Body of pancreas (tissue), 4 donors: ENCODE data around the gene CD274. TPM values are rescaled to one million over a fixed set of nuclear protein-coding genes. Genes with fewer than 3 reads are reported as not detected.

Experiments used
- ATAC-seq: fragments of 150-250 bp; one replicate; pipeline ENCODE4 v1.9.1; 2016
- DNase-seq, 4 donors: peaks; one replicate each; pipeline ENCODE4 v3.0.0-alpha.2; 2019
- H3K27ac ChIP-seq, 4 donors: fragments of 200-600 bp; sonication (generic); 1 replicate in 3 of 4; 2 replicates in 1 of 4; pipeline versions ENCODE4 v1.5.1 to v1.6.1; 2016 to 2019; ENCODE audit warnings: mild to moderate bottlenecking in 1 of 4, mixed read lengths in 1 of 4, moderate library complexity in 1 of 4
- H3K27me3 ChIP-seq, 2 donors: fragments of 200-600 bp; sonication (generic); one replicate each; pipeline ENCODE4 v1.6.0; 2016; ENCODE audit warnings: mild to moderate bottlenecking in 1 of 2
- H3K36me3 ChIP-seq, 2 donors: fragments of 200-600 bp; sonication (generic); replicated peaks in 1 of 2; 2 replicates each; pipeline ENCODE4 v1.5.1; 2016; ENCODE audit warnings: low read depth in 2 of 2; ENCODE audit not compliant: insufficient read depth in 1 of 2
- H3K4me1 ChIP-seq: fragments of 200-600 bp; sonication (generic); one replicate; pipeline ENCODE4 v1.6.0; 2016
- H3K4me3 ChIP-seq, 2 donors: fragments of 200-600 bp; sonication (generic); 1 replicate in 1 of 2; 2 replicates in 1 of 2; pipeline ENCODE4 v1.5.1; 2016 to 2019
- H3K9me3 ChIP-seq, 3 donors: fragments of 200-600 bp; sonication (generic); 1 replicate in 2 of 3; 2 replicates in 1 of 3; pipeline ENCODE4 v1.5.1; 2016
- CTCF ChIP-seq, 7 experiments: fragments of 450-650 bp in 4 of 7; fragments of 200-600 bp in 3 of 7; sonication (generic) in 3 of 7; IDR thresholded peaks; one replicate each; pipeline ENCODE4 v1.5.1; 2016 to 2019; ENCODE audit warnings: antibody characterized with exemption in 7 of 7
- POLR2A ChIP-seq, 3 donors: fragments of 450-650 bp; IDR thresholded peaks; one replicate each; pipeline ENCODE4 v1.6.1; 2016; ENCODE audit warnings: antibody characterized with exemption in 3 of 3, mild to moderate bottlenecking in 2 of 3
- WGBS, 2 donors: methylation state at CpG; one replicate each; pipeline ENCODE4 v1.1.5; 2017; 5-methylcytosine and 5-hydroxymethylcytosine counted together
- intact Hi-C: fragments of 100-400 bp; cut with DNase I; formaldehyde crosslinking; loops from one replicate; pipeline ENCODE4 v1.15.1; 2023
- total RNA-seq, 2 donors: library from RNA; depleted of rRNA; stranded (reverse); fragments of >200 nt; gene quantifications; one replicate each; pipeline ENCODE4 v1.1.0, GENCODE V29; 2016

Gene CD274
- total RNA-seq, 2 donors from 2014 or later: 1.6 to 3.6 TPM

GRCh38 chr9:5515261-5515650 is 64.9 kb downstream of the CD274 start:
- H3K36me3 ChIP-seq: no peaks in the 10 kb centered on the region
- 65 to 72% methylated on average over 4 of the region's 4 CpGs for WGBS, 2 donors
- DNase-seq (no peak), ATAC-seq (no peak)
- no peak overlapping the region for H3K4me3 ChIP-seq
- TF ChIP-seq CTCF (IDR thresholded peaks at IDR 0.05): no peak
- TF ChIP-seq POLR2A (IDR thresholded peaks at IDR 0.05): no peak
- no peak overlapping the region for H3K27ac ChIP-seq
- no peaks in the 10 kb centered on the region for H3K4me1 ChIP-seq
- intact Hi-C loops: no loop called here
- H3K27me3 ChIP-seq: no peaks in the 10 kb centered on the region
- H3K9me3 ChIP-seq: no peaks in the 10 kb centered on the region

- H3K36me3 ChIP-seq: no peaks in the 10 kb centered on the region
- WGBS, 2 donors: 72 to 75% methylated on average over 2 to 10 of the region's 10 CpGs
- TF ChIP-seq CTCF (IDR thresholded peaks at IDR 0.05) (no peak), POLR2A (IDR thresholded peaks at IDR 0.05) (no peak)
- no peaks in the 10 kb centered on the region for H3K9me3 ChIP-seq
- no peak overlapping the region for H3K4me3 ChIP-seq
- DNase-seq (no peak), ATAC-seq (no peak)
- H3K27ac ChIP-seq: no peak overlapping the region
- intact Hi-C loops: no loop called here
- no peaks in the 10 kb centered on the region for H3K27me3 ChIP-seq
- H3K4me1 ChIP-seq: no peaks in the 10 kb centered on the region
Observed at GRCh38 chr9:5516453-5517220, 66.3 kb downstream of the CD274 start.

GRCh38 chr9:5518171-5518936 is 68.0 kb downstream of the CD274 start:
- H3K9me3 ChIP-seq: no peaks in the 10 kb centered on the region
- no peak for DNase-seq
- intact Hi-C loops: no loop called here
- WGBS, 2 donors: 44 to 54% methylated on average over 2 of the region's 2 CpGs
- TF ChIP-seq POLR2A (IDR thresholded peaks at IDR 0.05) (no peak), CTCF (IDR thresholded peaks at IDR 0.05) (no peak)
- no peaks in the 10 kb centered on the region for H3K27me3 ChIP-seq
- no peaks in the 10 kb centered on the region for H3K36me3 ChIP-seq
- no peaks in the 10 kb centered on the region for H3K4me1 ChIP-seq
- no peak for ATAC-seq
- H3K4me3 ChIP-seq: no peak overlapping the region
- no peak overlapping the region for H3K27ac ChIP-seq

GRCh38 chr9:5518937-5519319 is 68.6 kb downstream of the CD274 start:
- DNase-seq (no peak), ATAC-seq (no peak)
- no peak overlapping the region for H3K4me3 ChIP-seq
- WGBS, 2 donors: 78 to 79% methylated on average over 2 of the region's 2 CpGs
- H3K27ac ChIP-seq: no peak overlapping the region
- no peaks in the 10 kb centered on the region for H3K9me3 ChIP-seq
- H3K4me1 ChIP-seq: no peaks in the 10 kb centered on the region
- TF ChIP-seq POLR2A (IDR thresholded peaks at IDR 0.05) (no peak), CTCF (IDR thresholded peaks at IDR 0.05) (no peak)
- H3K36me3 ChIP-seq: no peaks in the 10 kb centered on the region
- intact Hi-C loops: no loop called here
- no peaks in the 10 kb centered on the region for H3K27me3 ChIP-seq

Other genes with a start within 250 kb of the CD274 start
- gene INSL4, start 219.1 kb upstream of the CD274 start, total RNA-seq: not detected
- gene RLN2, start 145.8 kb upstream of the CD274 start, total RNA-seq: not detected
- gene RLN1, start 110.7 kb upstream of the CD274 start, total RNA-seq: not detected
- 1 to 10 TPM; 3.3 to 7.8 TPM for gene PLGRKT, start 12.6 kb upstream of the CD274 start, total RNA-seq
- gene PDCD1LG2, start 60.0 kb downstream of the CD274 start, total RNA-seq: 1 to 10 TPM in 1 of 2 donors, under 1 TPM in 1; 0.99 to 1.3 TPM
- gene RIC1, start 178.6 kb downstream of the CD274 start, total RNA-seq: 10 to 100 TPM; 22.4 to 23.1 TPM